PC-3 (cell line): ENCODE results near the gene SRGAP2C. TPM values are rescaled to one million over a fixed set of nuclear protein-coding genes. Genes with fewer than 3 reads are reported as not detected.
"Not testable (repeated sequence)": the region's sequence is repeated elsewhere in the genome, so short reads cannot be mapped to it uniquely, and the experiment has no call there.

Experiments
- ATAC-seq: fragments of 200-7000 bp; cut with Tn5 transposase; 2 replicates; pipeline ENCODE4 v1.9.1; 2020; ENCODE audit warnings: mild to moderate bottlenecking, moderate library complexity
- BruUV-seq: library from RNA; stranded (reverse); fragments of 400-500 nt; replicated peaks from 2 replicates; lab custom pipeline; 2021; lab: Mats Ljungman, UMichigan
- CTCF ChIA-PET: fragments of 300-600 bp; sonication (Branson Sonifier 250); formaldehyde crosslinking; loops from one replicate; lab custom pipeline; 2022; ENCODE audit warnings: antibody characterized with exemption; lab: Charles Lee
- POLR2A ChIA-PET: fragments of 300-600 bp; sonication (Branson Sonifier 250); formaldehyde crosslinking; loops from one replicate; lab custom pipeline; 2022; ENCODE audit warnings: antibody characterized with exemption; ENCODE audit not compliant: unreplicated experiment; lab: Charles Lee
- DNase-seq: peaks from one replicate; pipeline ENCODE4 v3.0.0-alpha.2; 2015
- H2AFZ ChIP-seq: fragments of 300-600 bp; sonication (generic); 2 replicates; pipeline ENCODE4 v1.6.0; 2016; ENCODE audit warnings: antibody characterized with exemption, low read length
- H3F3A ChIP-seq: fragments of 300-600 bp; sonication (generic); one replicate; pipeline ENCODE4 v1.6.0; 2017; ENCODE audit warnings: antibody characterized with exemption, low read length, control low read depth, mild to moderate bottlenecking; ENCODE audit not compliant: unreplicated experiment
- H3K27ac ChIP-seq: fragments of 300-600 bp; sonication (generic); 2 replicates; pipeline ENCODE4 v1.5.1; 2016; ENCODE audit warnings: mild to moderate bottlenecking, low read length
- H3K27me3 ChIP-seq: fragments of 300-600 bp; sonication (generic); 2 replicates; pipeline ENCODE4 v1.6.1; 2016; ENCODE audit warnings: low read length, mixed read lengths
- H3K36me3 ChIP-seq: fragments of 300-600 bp; sonication (generic); 2 replicates; pipeline ENCODE4 v1.6.1; 2016; ENCODE audit warnings: low read depth, mixed run types, low read length, mixed read lengths
- H3K4me1 ChIP-seq: fragments of 300-600 bp; sonication (generic); 2 replicates; pipeline ENCODE4 v1.5.1; 2016; ENCODE audit warnings: low read length; ENCODE audit not compliant: insufficient read depth
- H3K4me2 ChIP-seq: fragments of 300-600 bp; sonication (generic); 2 replicates; pipeline ENCODE4 v1.6.0; 2016; ENCODE audit warnings: low read length
- H3K4me3 ChIP-seq: fragments of 300-600 bp; sonication (generic); 2 replicates; pipeline ENCODE4 v1.5.1; 2016; ENCODE audit warnings: mild to moderate bottlenecking, low read length, mixed read lengths
- H3K79me2 ChIP-seq: fragments of 300-600 bp; sonication (generic); 2 replicates; pipeline ENCODE4 v1.6.1; 2017; ENCODE audit warnings: low read length, mixed read lengths
- H3K9ac ChIP-seq: fragments of 300-600 bp; sonication (generic); 2 replicates; pipeline ENCODE4 v1.6.0; 2016; ENCODE audit warnings: mild to moderate bottlenecking, low read length
- H3K9me2 ChIP-seq: fragments of 300-600 bp; sonication (generic); replicated peaks from 2 replicates; pipeline ENCODE4 v1.6.1; 2016; ENCODE audit warnings: mixed run types, low read length, mixed read lengths
- H3K9me3 ChIP-seq: fragments of 300-600 bp; sonication (generic); 2 replicates; pipeline ENCODE4 v1.6.1; 2016; ENCODE audit warnings: low read length, mixed read lengths
- H4K20me1 ChIP-seq: fragments of 300-600 bp; sonication (generic); 2 replicates; pipeline ENCODE4 v1.6.1; 2016; ENCODE audit warnings: low read length, mixed read lengths
- intact Hi-C: fragments of 100-400 bp; cut with micrococcal nuclease; formaldehyde crosslinking; loops from 2 replicates; pipeline ENCODE4 v1.9.0; 2023
- total RNA-seq: library from RNA; depleted of rRNA; stranded (reverse); fragments of >200 nt; gene quantifications from 2 replicates; pipeline ENCODE4 v1.2.3, GENCODE V29; 2014

SRGAP2C gene
- total RNA-seq, 1 experiment from 2014 or later: 7.6 TPM

- H3K4me2 ChIP-seq, intact Hi-C loops, H3K4me3 ChIP-seq, H3K79me2 ChIP-seq, H3K9me3 ChIP-seq, DNase-seq, BruUV-seq, H4K20me1 ChIP-seq, POLR2A ChIA-PET, H3K36me3 ChIP-seq, H3F3A ChIP-seq, H3K27me3 ChIP-seq, CTCF ChIA-PET, H3K9me2 ChIP-seq, H2AFZ ChIP-seq, ATAC-seq, H3K4me1 ChIP-seq, H3K27ac ChIP-seq, H3K9ac ChIP-seq: not testable (repeated sequence)
Measured at GRCh38 chr1:121199763-121200162, 15.0 kb downstream of the SRGAP2C start.

- H4K20me1 ChIP-seq, H3K9me2 ChIP-seq, CTCF ChIA-PET, BruUV-seq, DNase-seq, H3K9me3 ChIP-seq, H3K36me3 ChIP-seq, H3K79me2 ChIP-seq, H3K27me3 ChIP-seq, H2AFZ ChIP-seq, H3F3A ChIP-seq, H3K9ac ChIP-seq, intact Hi-C loops, ATAC-seq, H3K27ac ChIP-seq, H3K4me2 ChIP-seq, POLR2A ChIA-PET, H3K4me3 ChIP-seq, H3K4me1 ChIP-seq: not testable (repeated sequence)
Measured at GRCh38 chr1:121200232-121200631, 15.5 kb downstream of the SRGAP2C start.

GRCh38 chr1:121200985-121201981, 16.5 kb downstream of the SRGAP2C start:
- BruUV-seq, H3K4me2 ChIP-seq, ATAC-seq, POLR2A ChIA-PET, H3K9me2 ChIP-seq, H3K36me3 ChIP-seq, H3K9me3 ChIP-seq, H3F3A ChIP-seq, CTCF ChIA-PET, H3K4me3 ChIP-seq, H3K27ac ChIP-seq, H3K9ac ChIP-seq, H3K79me2 ChIP-seq, H2AFZ ChIP-seq, intact Hi-C loops, H3K27me3 ChIP-seq, H3K4me1 ChIP-seq, DNase-seq, H4K20me1 ChIP-seq: not testable (repeated sequence)

GRCh38 chr1:121202986-121203385, 18.2 kb downstream of the SRGAP2C start:
- H3K36me3 ChIP-seq, ATAC-seq, H3F3A ChIP-seq, CTCF ChIA-PET, H3K9me2 ChIP-seq, BruUV-seq, POLR2A ChIA-PET, H3K4me2 ChIP-seq, DNase-seq, H3K4me1 ChIP-seq, H3K27ac ChIP-seq, H3K9ac ChIP-seq, H3K27me3 ChIP-seq, H3K4me3 ChIP-seq, H3K9me3 ChIP-seq, intact Hi-C loops, H4K20me1 ChIP-seq, H2AFZ ChIP-seq, H3K79me2 ChIP-seq: not testable (repeated sequence)

- BruUV-seq, intact Hi-C loops, DNase-seq: not testable (repeated sequence)
Measured at GRCh38 chr1:121205786-121206711, 21.3 kb downstream of the SRGAP2C start.

GRCh38 chr1:121207328-121207727, 22.6 kb downstream of the SRGAP2C start:
- DNase-seq, ATAC-seq, H3K36me3 ChIP-seq, intact Hi-C loops, H3K4me1 ChIP-seq, H3K9me2 ChIP-seq, H3K27me3 ChIP-seq, H3K79me2 ChIP-seq, POLR2A ChIA-PET, BruUV-seq, H3K9me3 ChIP-seq, H2AFZ ChIP-seq, H3K4me3 ChIP-seq, H3F3A ChIP-seq, H3K9ac ChIP-seq, CTCF ChIA-PET, H3K27ac ChIP-seq, H4K20me1 ChIP-seq, H3K4me2 ChIP-seq: not testable (repeated sequence)

More at GRCh38 chr1:121205786-121206711, 21.3 kb downstream of the SRGAP2C start:
- H3K4me1 ChIP-seq, H3F3A ChIP-seq, H3K4me2 ChIP-seq, H3K27me3 ChIP-seq, H3K79me2 ChIP-seq, ATAC-seq, H3K4me3 ChIP-seq, H3K9me2 ChIP-seq, H2AFZ ChIP-seq, CTCF ChIA-PET, POLR2A ChIA-PET, H3K9ac ChIP-seq, H3K9me3 ChIP-seq, H3K27ac ChIP-seq, H3K36me3 ChIP-seq, H4K20me1 ChIP-seq: not testable (repeated sequence)
